Measurements from ENCODE around the gene IL1R1. TPM values are rescaled to one million over a fixed set of nuclear protein-coding genes. Genes with fewer than 3 reads are reported as not detected.

The IL1R1 gene
- total and polyA plus RNA-seq, 2 of the 4 experiments (the other 2 are of a cell fraction) = 6.5 to 13.8 TPM

DNA sequence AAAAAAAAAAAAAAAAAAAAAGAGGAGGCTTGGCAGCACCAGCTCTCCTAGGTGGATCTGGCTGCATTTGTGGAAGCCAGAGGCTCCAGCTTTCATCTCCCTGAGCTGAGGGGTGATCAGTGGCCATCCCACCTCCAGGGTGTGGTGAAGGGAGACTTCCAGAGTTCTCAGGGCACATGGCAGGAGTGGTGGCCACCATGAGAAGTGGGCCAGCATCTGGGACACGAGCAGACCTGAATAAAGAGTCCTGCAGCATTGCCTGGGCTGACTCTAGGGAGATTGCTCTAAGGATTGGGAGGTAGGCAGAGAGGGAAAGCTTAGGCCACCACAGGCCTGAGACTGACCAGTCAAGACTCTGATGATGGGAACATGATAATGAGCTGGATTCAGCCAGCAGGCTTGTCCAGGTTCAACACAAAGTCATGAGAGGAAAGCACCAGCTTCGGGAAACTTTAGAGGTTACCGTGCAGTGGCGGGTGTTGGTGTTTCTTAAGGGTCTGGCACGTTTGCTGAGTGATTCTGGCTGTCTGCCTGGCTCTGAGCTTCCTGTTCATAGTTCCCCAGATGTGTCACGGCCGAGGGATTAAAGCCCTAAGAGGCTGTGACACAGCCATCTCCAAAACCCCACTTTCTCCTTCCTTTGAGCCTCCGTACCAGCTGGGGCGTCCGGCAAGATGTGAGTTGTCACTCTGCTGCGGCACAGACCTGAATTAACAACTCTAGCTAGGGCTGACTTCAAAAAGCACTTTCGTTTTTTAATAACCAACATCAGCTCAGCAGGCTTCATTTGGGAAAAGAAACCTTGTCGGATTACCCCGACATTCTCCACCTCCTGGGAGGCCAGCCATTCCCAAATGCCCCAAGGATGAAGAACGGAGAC, 38.3 kb upstream of the IL1R1 start:
- Histone ChIP-seq H3K9me1 (ENCODE audit: insufficient read depth, low read length) (peaks cover 7% of the 10 kb centered on the region), H3K4ac (ENCODE audit: low read depth, low read length) (peak overlapping the region; percentile 66), H3K4me3 (ENCODE audit: insufficient read depth, low read depth, low read length) (peak overlapping the region; percentile 30), H3K14ac (replicated peaks; ENCODE audit: low read depth, low read length) (peak overlapping the region; percentile 29), H4K20me1 (ENCODE audit: insufficient read depth, low read length) (no peaks in the 10 kb centered on the region), H3K4me1 (ENCODE audit: control insufficient read depth, insufficient read depth, low read length) (peaks cover 21% of the 10 kb centered on the region), H3K9ac (ENCODE audit: low read depth, low read length) (peak overlapping the region; percentile 47), H3K9me3 (ENCODE audit: control insufficient read depth, insufficient read depth, low read length) (no peaks in the 10 kb centered on the region), H2AFZ (replicated peaks; ENCODE audit: low read length, poor library complexity) (peak overlapping the region; percentile 70), H2BK15ac (ENCODE audit: low read depth, low read length) (peak overlapping the region; percentile 83), H3K27me3 (ENCODE audit: control insufficient read depth, insufficient read depth, low read length) (no peaks in the 10 kb centered on the region), H3K27ac (ENCODE audit: insufficient read depth, low read length) (peak overlapping the region; percentile 83), H3K23ac (ENCODE audit: low read depth, low read length) (peak overlapping the region; percentile 36), H4K8ac (ENCODE audit: low read depth in 2 of 2, low read length in 2 of 2) (peak overlapping the region; percentile 52 to 75; a peak in 3 of 4 replicates), H2AK9ac (replicated peaks; ENCODE audit: low read depth, low read length, poor library complexity) (peak overlapping the region; percentile 1), H2BK20ac (ENCODE audit: low read depth, low read length) (peak overlapping the region; percentile 89), H3K4me2 (ENCODE audit: low read depth, low read length) (peak overlapping the region; percentile 69), H2BK5ac (ENCODE audit: low read depth, low read length, poor library complexity, severe bottlenecking) (peak overlapping the region; percentile 43), H4K91ac (ENCODE audit: insufficient read depth, low read depth, low read length) (peak overlapping the region; percentile 86), H4K5ac (ENCODE audit: low read depth, low read length) (peak overlapping the region; percentile 66), H3K79me1 (ENCODE audit: low read depth in 1 of 2, low read length in 2 of 2) (no peaks in the 10 kb centered on the region; a peak in 1 of 4 replicates), H2BK120ac (ENCODE audit: low read depth, low read length) (peak overlapping the region; percentile 77), H3K36me3 (ENCODE audit: control insufficient read depth, insufficient read depth, low read length) (peaks cover under 1% of the 10 kb centered on the region; the same call in 1 of the 2 replicates), H2AK5ac (ENCODE audit: low read depth, low read length) (peak overlapping the region; percentile 87), H3K18ac (ENCODE audit: low read depth, low read length) (peak overlapping the region; percentile 72), H3K56ac (ENCODE audit: extremely low read depth, insufficient read depth, low read length) (peak overlapping the region; percentile 58)
- in situ Hi-C loops (cut with MboI; ENCODE audit: low sequenced_read_pairs) (no loop called here), intact Hi-C loops (cut with micrococcal nuclease) (loop anchor here (2.0 to 5.0 kb wide), 2 partner anchors 33 to 72 kb away; no protein-coding TSS in a partner anchor), dilution Hi-C loops (cut with HindIII; ENCODE audit: low sequenced_read_pairs, unreplicated experiment) (no loop called here)
- ChIA-PET CTCF (interaction anchor here (0.9 to 1.3 kb wide), 3 partner anchors 62 to 98 kb away, joined by 3 read pairs; no protein-coding TSS in a partner anchor), POLR2A (ENCODE audit: unreplicated experiment) (interaction anchor here (1.3 kb wide), 1 partner anchor 37 kb away, joined by 5 read pairs; no protein-coding TSS in a partner anchor)
- ATAC-seq (ENCODE audit: low read depth) (peak; percentile 64), DNase-seq (peak; percentile 94)
- TF ChIP-seq FOS (IDR thresholded peaks at IDR 0.05; ENCODE audit: low read depth, low read length) (peak; percentile 38; the same call in 1 of the 2 replicates), MXI1 (IDR thresholded peaks at IDR 0.05; ENCODE audit: borderline replicate concordance, low read depth, low read length) (0 out of 2 replicates have a peak, but pooled peaks have one; percentile 35), BHLHE40 (IDR thresholded peaks at IDR 0.05; ENCODE audit: low read depth, low read length) (peak; percentile 95), RAD21 (IDR thresholded peaks at IDR 0.05; ENCODE audit: low read length) (peak; percentile 14; the same call in 1 of the 2 replicates), CEBPB (IDR thresholded peaks at IDR 0.05; ENCODE audit: low read depth, low read length) (peak; percentile 52; the same call in 1 of the 2 replicates), MAZ (IDR thresholded peaks at IDR 0.05; ENCODE audit: borderline replicate concordance, low read depth, low read length) (no peak; the same call in 1 of the 2 replicates), RCOR1 (IDR thresholded peaks at IDR 0.05; ENCODE audit: insufficient replicate concordance, low read length) (peak; percentile 26), MAFK (IDR thresholded peaks at IDR 0.05; ENCODE audit: low read depth, low read length) (no peak; the same call in 1 of the 2 replicates), POLR2A (IDR thresholded peaks at IDR 0.05; ENCODE audit: low read depth, low read length) (peak; percentile 68; the same call in 1 of the 2 replicates), SMC3 (IDR thresholded peaks at IDR 0.05; ENCODE audit: low read depth, low read length) (no peak)
- BruUV-seq (replicated peaks) = TSS peak; percentile 57
- WGBS, 2 experiments (ENCODE audit: extremely low coverage in 2 of 2, insufficient read length in 1 of 2) = 67% methylated on average over 1 of the region's 15 CpGs; no CpG with 5 or more reads in 1 of the 2 experiments

Data from IMR-90 (cell line).